Stimulated activated CD4-positive, alpha-beta T cell treated with anti-CD3 and anti-CD28 coated beads, Interleukin-2, amount 100 ng/mL, for 48 hours (primary cell): ENCODE data around the gene LILRA5.
"Not testable (repeated sequence)": the region's sequence is repeated elsewhere in the genome, so short reads cannot be mapped to it uniquely, and the experiment has no call there.

ENCODE experiments used
- DNase-seq, 2 donors: peaks; one replicate each; pipeline ENCODE4 v3.0.0-alpha.2; 2020

The LILRA5 gene

DNA sequence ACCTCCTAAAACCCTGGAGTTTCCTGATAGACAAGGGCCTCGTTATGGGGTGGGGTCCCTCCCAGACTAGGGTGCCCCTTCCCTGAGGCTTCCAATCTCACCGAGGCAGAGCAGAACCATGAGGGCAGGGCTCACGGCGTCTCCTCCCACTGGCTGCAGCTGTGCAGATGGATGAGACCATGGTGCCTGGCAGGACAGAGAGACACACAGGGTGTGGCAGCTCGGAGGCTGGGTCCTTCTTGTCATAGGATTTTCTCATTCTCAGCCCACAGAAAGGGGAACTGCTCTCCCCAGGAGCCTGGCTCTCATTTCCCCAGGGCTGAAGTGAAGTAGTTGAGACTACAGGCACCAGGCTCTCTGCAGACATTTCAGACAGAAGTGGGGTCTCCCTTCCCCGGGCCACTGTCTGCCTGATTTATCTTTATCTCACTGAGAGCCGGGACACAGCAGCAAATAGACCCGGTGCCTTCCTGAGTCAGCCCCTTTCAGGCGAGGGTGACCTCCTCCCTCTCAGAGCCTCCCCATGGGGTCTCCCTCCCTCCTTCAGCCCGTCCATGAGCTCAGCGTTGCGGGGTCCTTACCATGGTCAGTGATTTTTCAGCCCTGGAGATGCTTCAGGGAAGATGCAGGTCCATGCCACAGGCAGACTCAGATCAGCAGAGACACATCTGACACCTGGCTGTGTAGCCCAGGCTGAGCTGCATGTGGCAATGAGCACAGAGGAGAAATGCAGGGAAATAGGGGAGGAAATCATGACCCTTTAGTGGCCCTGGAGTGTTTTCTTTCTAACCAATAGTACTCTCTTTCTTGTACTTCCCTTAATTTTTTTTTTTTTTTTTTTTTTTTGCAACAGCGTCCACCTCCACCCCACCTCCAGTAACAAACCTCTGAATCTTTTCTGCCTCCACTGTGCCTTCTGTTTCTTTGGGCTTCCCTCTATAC is at the start of gene LILRA5:
LILRA5 (minus strand) TSS at position 731 of the 942 bp plus-strand sequence; CDS start at position 584, 147 bp downstream.
- DNase-seq = no peak

DNA sequence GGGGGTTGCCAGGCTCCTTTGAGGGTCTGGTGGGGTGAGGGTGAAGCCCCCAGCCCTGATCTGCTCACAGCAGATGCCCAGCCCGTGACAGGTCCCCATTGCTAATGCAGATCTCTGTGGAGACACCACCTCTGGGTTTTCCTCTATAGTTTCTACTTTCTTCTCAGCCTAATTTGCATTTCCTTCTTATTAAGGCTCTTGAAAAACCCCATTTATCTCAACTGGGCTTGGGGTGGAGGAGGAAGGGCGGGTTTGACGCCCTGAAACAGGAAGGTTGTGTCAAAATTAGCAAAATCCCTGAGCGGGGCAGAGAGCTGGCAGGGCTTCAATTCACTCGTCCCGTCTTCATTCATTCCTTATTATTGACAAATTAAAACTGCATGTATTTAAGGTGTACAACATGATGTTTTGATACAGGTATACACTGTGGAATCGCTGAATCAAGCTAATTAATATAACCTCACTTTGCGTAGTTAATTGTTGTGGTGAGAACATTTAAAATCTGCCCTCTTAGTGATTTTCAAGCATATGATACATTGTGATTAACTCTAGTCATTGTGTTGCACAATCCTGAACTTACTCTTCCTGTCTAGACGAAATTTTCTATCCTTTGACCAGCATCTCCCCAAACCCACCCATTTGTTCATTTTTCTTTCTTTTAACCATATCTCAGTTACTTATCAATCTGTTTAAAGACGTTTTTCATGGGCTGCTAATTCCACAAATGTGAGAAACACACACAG is 48.9 kb upstream of the LILRA5 start:
- not testable (repeated sequence) for DNase-seq

- DNase-seq = peak; percentile 61 to 69
Observed at GRCh38 chr19:54359149-54359820, 46.3 kb upstream of the LILRA5 start.

- no peak for DNase-seq
Observed at GRCh38 chr19:54357381-54357780, 44.4 kb upstream of the LILRA5 start.

DNA sequence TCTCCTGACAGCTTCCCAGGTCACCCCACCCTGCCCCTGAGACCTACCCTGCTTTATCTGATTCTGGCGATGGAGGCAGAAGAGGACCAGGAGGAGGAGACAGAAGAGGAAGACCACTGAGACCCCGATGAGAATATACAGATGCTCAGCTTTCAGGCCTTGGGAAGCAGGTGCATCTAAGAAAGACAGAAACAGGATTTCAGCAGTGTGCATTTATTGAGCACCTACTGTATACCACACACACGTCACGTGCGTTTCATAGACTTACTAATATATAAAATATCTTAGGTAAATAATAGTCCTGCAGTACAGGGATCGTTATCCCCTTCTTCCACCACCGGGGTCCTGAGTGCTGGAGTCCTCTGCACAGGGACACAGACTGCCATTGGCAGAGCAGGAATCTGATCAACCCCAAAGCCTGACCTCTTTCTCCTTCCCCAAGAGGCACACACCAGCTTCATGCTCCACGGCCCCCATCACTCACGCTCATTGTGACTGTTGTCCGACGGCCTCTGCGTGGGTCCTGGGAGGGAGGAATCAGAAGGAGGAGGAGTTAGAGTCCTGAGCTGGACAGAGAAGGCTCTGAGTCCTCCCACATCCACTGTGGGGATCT is 43.6 kb upstream of the LILRA5 start:
- DNase-seq = no peak

- DNase-seq = no peak
Observed at GRCh38 chr19:54355675-54356074, 42.7 kb upstream of the LILRA5 start.

DNA sequence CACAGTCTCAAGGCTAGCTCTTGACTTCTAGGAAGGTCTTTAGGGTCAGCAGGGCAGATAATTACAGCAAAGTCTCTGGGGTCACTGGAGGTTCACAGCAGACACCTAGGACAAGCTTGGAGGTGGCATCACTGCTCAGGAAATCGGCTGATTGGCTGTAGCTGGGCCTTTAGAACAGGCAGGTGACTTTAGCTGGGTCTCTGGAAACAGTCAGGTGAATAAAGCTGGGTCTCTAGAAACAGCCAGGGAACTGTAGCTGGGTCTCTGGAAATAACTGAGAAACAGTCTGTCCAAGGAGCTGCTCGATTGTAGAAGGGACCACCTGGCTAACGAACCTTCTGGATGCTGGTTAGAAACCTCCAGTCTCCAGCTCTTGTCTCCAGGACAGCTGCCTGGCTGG is 41.8 kb upstream of the LILRA5 start:
- DNase-seq = no peak

GRCh38 chr19:54352546-54352945 is 39.6 kb upstream of the LILRA5 start:
- DNase-seq = no peak

DNA sequence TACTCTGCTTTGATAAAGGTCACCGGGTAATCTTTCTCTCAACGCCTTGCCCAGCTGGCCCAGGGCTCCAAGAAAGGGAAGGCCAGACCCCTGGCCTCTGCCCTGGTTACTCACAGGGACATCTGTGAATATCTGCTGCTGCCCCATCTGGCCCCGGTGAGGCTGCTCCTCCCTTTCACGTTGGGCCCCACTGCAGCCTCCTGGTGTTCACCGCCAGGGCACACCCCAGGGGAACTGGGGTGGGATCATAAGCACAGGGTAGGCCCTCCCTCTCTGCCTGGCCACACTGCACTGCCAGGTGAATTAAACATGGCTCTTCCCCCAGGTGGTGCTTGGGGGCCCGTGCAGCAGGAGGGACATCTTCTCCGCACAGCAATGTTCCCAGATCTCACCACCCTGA is 39.1 kb upstream of the LILRA5 start:
- DNase-seq = no peak

DNA sequence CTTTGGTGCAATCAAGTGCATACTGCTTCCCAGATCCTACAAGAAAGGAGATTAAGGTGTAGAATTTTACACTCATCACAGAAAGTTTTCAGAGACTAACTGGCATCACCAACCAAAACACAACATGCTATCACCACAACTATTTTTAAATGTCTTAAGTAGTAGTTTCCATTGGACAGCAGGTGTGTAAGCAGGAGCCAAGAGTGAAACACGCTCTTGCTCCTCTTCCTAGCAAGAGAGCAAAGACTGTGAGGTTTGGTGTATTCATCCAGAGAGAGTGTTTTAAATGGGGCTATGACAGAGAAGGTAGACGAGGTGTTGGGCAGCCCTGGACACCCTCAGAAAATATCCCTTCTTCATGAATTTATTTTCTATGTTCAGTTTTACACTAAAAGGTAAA is 38.5 kb upstream of the LILRA5 start:
- no peak for DNase-seq

DNA sequence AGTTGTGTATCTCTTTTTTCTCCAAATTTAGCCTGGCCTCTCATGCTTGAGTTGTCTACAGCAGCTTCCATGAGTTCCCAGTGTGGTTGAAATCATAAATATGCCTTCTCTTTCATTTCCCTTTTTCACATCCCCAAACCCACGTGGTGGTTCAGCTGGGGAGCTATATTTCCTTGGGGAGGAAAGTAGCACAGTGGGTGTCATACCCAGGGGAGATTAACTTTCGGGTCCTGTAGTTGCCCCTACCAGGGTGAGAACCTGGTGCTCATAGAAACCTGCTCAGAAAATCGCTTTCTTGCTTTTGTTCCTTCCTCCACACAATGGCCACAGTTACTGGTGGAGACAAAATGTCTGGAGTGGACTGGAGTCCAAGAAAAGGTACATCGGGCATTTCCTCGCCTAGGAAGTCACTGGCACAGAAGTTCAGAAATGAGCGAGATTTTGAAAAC is 33.0 kb upstream of the LILRA5 start:
- no peak for DNase-seq

- no peak for DNase-seq
Observed at GRCh38 chr19:54343868-54344267, 30.9 kb upstream of the LILRA5 start.

DNA sequence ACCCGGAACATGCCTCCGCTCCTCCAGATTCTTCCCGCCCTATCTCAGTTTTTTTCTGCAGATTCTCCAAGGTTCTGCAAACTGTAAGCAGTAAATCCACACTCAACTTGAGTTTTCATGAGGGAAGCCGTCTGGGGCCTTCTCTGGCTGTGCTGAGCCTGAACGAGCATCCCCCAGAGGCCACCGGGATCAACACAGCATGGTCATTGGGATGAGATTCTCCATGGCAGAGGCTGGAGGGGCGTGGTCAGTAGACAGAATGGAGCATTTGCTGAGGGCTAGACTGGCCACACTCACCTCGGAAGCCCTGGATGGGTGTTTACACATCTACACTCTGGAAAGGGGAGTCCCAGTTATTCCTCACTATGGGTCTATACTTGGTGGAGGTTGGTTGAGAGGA is 28.3 kb upstream of the LILRA5 start:
- no peak for DNase-seq

GRCh38 chr19:54339646-54340358 is 26.8 kb upstream of the LILRA5 start:
- no peak for DNase-seq

- DNase-seq = no peak
Observed at GRCh38 chr19:54338521-54338920, 25.6 kb upstream of the LILRA5 start.

DNA sequence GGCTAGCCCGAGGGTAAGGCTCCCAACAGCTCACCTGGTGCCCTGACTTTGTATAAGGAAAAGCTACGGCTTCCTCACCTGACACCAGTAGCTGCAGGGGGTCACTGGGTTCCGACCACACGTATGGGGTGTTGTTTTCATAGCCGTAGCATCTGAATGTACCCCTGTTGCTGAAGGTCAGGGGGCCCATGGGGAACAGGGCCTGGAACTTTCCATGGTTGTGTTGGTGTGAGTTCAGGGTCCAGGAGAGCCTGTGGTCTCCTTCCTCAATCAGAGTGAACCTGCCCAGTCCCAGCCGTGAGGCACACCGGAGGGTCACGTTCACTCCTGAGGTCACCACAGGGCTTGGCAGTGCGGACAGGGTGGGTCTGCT is 24.9 kb upstream of the LILRA5 start:
- no peak for DNase-seq

DNA sequence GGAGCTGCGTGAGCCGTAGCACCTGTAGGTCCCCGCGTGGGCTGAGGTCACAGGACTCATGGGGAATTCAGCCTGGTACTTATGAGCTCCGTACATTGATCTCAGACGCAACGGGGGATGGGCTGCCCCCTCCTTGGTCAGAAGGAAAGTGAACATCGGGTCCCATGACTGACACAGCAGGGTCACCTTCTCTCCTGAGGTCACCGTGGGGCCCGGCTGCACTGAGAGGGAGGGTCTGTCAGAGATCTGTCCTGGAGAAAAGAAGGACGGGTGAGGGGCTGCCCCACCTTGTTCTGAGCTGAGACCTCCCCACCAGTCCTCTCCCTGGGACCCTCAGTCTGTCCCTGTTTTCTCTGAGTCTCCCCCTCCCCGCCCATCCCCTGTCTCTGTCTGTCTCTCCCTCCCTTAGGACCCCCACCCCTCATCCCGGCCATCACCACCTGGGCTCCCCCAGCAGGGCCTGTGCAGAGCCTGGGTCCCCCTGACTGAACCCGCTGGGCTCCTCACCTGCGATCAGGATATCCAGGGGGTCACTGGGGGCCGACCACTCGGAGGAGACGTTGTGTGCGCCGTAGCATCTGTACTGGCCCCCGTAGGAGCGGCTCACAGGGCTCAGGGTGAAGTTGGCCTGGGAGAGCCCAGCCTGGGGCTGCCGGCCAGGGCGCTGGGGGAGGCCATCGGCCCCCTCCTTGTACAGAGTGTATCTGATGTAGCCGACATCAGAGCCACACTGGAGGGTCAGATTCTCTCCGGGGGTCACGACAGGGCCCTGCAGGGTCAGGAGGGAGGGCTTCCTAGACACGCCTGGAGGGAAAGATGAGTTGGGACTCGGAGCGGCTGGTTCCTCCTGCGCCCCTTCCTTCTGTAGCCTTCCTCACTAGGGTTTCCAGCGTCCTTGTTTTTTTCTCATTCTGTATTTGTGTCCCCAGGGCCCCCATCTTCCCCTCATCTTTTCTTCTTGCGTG is 24.2 kb upstream of the LILRA5 start:
- DNase-seq = no peak

DNA sequence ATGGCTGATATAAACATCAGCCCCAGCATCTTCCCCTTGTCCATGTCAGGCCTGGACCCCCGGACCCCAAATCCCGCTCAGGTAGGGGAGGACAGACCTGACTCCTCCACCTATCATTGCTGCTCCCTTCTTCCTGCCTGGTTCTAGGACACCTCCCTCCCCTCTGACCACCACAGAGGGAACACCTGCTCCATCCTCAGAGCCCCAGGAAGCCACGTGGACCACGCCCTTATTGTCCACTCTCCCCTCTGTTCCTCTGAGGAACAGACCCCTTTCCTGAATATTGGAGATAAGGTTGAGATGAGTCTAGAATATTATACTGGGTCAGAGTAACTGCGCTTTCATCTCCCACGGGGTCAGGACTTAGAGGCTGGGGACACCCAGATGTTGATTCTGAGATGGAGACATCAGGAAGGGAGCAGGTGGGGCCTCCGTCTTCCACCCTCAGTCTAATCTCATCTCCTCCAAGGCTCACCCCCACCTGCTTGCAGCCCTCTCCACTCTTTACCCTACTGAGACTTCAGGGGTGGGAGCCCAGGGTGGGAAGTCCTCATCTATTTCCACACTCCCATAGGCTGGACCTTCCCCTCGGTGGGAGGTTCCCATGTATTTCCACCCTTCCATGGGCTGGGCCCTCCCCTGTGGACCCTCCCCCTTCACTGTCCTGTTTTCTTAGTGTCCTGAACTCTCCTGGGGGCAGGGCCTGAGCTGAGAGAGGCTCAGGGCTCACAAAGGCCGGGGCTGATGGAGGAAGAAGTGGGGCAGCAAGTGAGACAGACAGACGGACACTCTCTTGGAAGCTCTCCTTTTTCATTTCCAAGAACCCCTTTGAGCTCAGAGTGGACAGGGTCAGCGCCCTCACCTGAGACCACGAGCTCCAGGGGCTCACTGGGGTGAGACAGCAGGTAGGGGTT is 23.3 kb upstream of the LILRA5 start:
- DNase-seq = no peak

GRCh38 chr19:54335164-54335563 is 22.2 kb upstream of the LILRA5 start:
- no peak for DNase-seq
